ENCODE results near the gene TEDDM1.
"Not testable (repeated sequence)": the region's sequence is repeated elsewhere in the genome, so short reads cannot be mapped to it uniquely, and the experiment has no call there.

Gene TEDDM1, protein sequence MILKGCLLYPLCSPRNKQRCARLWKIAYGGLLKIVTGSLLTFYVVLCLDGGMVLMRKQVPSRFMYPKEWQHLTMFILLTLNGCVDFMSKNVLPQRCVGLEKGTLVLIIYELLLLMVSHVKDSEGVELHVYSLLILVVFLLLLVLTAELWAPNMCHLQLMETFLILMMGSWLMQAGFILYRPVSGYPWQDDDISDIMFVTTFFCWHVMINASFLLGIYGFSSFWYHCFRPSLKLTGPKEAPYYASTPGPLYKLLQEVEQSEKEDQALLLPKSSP

DNA sequence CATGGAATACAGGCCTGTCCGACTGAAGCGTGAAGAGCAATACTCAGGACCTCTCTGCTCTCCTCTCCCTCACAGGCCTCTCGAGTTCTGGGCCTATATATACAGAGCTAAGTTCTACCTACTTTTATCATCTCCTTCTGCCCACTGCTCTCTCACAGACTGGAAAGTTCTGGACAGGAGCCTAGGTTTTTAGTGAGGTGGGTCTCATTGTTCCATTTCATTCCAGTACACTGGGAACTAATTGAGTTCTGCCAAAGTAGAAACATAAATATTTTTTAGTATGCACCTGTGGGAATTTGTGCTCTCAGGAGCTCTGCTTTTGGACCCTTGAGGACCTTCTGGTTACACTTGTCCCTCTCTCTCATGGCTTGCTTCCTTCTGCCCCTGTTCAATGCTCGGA is at the start of gene TEDDM1:
TEDDM1 (minus strand) TSS at position 101 of the 400 bp plus-strand sequence. CDS start 182 bp downstream, outside the sequence.
- no peak for DNase-seq

DNA sequence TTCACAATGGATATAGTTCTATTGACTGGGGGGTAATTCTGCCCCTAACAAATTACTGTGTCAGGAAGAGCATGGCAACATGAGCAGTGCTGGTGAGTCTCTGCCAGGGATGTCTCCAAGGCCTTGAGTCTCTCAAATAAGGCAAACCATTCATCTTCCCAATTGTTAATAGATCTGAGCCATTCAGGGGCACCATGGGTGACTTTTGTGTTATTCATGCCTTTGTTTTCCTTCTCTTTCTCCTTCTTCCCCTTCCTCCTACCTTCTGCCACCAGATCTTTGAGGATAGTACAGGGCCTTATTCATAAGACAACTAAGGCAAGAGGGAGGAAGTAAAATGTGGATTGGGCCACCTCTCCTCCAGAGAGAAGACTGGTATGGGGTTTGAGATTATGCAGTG is 49.6 kb upstream of the TEDDM1 start, which contains the start of gene RGSL1:
RGSL1 (plus strand) TSS at position 60 of the 400 bp plus-strand sequence; CDS start at position 80, 20 bp downstream.
- no peak for DNase-seq

DNA sequence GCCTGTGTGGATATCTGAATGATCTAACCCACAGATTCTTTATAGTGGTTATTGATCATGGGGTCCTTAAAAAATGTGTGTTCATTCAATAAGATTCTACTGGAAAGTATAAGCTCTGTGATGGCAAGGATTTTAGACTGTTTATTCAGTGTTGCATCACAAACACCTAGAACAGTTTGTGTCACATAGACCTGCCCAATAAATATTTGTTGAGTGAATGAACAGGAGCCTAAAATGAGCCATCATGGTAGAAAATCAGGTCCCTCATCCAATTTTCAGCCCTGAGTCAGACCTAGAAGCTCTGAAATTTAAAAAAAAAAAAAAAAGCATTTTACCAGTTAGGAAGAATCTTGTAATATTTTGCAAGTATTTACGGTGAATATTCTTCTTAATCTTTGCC is 47.2 kb upstream of the TEDDM1 start:
- no peak for DNase-seq

DNA sequence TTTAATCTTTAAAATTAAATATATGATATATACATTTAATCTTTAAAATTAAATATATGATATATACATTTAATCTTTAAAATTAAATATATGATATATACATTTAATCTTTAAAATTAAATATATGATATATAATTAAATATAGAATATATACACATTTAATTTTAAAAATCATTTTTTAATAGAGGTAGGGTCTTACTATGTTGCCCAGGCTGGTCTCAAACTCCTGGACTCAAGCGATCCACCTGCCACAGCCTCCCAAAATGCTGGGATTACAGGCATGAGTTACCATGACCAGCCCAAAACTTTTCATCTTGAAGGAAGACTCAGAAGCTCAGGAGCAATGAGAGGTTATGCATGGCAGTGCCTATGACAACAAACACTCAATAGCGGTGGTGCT is 46.7 kb upstream of the TEDDM1 start:
- not testable (repeated sequence) for DNase-seq

DNA sequence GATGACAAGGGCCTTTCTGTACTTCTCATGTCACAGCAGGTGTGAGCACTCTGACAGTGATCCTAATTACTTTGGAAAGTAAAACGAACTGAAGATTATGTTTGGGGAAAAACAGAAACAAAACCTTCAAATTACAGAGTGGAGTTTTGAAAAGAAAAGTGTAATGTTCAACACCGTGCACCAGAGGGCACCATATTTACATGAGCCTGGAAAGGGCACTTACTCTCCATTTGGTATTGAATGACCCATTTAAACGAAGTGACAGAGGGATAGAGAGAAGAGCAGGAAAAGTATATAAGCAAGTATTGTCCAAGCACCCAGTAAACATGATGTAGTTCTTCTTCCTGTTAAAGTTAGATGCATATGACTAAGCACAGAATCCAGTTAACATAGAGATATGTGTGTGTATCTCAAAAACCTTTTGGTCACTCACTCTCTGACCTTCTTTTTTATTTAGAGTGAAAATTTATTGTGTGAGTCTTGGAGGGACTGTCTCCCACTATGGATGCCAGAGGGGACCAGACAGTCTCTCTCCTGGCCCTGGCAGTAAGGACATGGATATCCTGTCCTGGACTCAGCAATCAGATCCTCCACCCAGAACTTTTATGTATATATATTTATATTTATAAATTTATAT is 45.7 kb upstream of the TEDDM1 start:
- DNase-seq: peak in 1 of 51 donors; percentile 7

DNA sequence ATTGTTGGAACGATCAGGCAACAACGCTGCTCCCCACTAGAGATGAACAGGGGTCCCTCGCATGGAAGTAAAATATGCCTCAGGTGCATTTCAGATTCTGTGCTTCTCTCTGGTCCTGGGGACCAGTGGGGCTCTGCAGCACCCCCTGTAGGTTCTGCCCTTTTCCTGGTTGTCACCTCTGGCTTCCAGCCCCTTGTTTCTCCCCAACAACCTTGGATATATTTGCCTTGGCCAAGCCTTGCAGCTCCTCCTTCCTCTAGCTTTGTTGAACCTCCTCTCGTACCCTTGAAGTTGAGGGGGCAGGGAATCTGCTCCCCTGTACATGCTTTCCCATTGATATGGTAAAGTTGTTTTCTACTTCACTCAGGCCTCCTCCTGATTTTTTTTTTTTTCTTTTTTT is 44.0 kb upstream of the TEDDM1 start:
- DNase-seq: no peak

DNA sequence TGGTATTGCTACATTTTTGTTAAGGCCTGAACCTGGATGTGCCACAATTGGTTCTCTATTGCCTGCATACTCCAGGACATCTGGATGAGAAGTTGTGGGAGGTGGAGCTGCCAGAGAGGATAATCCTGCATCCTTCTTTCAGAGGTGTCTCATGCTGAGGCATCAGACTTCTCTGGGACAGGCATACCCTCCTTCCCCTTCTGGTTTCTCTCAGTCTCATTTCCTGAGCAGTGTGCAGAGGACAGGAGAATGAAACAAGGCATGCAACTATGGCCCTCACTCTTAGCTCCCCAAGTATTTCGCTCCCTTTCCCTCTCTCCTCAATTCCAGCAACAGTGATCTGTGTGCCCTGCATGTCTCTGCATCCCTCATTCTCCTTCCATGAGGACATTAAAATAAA is 41.9 kb upstream of the TEDDM1 start:
- DNase-seq: no peak

DNA sequence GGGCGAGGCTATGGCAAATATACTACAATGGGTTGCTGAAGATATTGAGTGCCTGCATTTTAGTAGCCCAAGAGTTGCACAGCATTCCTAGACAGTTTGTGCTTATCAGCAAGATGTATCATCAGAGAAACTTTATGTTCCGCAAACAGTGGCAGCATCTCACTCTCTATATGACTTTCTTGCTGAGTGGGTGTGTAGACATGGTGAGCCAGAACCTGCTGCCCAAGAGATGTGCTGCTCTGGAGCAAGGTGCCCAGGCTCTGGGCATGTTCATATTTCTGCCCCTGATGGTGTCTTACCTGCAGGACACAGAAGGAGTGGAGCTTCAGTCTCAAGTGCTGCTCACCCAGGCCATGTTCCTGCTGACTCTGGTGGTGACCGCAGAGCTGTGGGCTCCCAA is 41.3 kb upstream of the TEDDM1 start:
- no peak for DNase-seq

DNA sequence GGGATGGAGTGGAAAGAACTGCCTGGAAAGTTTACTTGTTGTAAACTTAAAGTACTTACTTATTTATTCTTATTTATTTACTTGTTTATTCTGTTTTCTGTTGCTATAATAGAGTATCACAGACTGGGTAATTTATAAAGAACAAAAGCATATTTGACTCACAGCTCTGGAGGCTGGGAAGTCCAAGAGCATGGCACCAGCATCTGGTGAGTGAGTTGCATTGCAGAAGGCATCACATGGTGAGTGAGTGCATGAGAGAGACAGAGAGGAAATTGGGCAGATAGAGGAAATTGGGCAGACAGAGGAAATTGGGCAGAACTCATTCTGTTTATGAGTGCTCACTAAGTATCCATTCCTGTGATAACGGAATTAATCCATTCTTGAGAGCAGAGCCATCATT is 37.9 kb upstream of the TEDDM1 start:
- DNase-seq: no peak

DNA sequence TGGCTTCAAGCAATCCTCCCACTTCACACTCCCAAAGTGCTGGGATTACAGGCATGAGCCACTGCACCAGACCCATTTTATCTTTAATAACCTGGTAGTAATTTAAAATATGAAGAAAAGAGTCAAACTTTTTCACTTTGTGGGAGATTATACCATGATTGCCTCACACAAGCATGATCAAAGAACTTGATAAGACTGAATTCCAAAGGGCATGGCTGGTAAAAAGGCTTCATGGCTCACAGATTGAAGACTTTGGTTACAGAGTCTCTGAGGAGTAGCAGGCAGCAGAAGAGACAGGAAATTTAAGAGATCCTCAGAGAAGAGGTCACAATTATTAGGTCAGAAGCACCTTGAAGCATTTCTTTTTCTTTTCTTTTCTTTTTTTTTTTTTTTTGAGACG is 33.1 kb upstream of the TEDDM1 start:
- no peak for DNase-seq

DNA sequence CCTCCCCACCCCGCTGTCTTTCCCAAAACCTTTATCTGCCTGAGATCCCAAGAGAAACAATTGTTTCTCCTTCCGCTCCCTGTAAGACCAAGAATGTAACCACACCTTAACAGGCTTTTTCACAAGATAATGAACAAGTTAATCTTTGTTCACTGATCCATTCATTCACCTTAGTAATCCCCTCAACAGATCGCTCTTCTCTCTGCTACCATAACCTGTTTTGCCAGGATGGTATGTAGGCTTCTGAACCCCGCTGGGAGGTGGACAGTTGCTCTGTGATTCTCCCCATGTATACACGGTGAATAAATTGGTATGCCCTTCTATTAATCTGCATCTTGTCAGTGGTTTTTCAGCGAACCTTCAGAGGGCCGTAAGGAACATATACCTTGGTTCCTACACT is 30.8 kb upstream of the TEDDM1 start:
- no peak for DNase-seq

DNA sequence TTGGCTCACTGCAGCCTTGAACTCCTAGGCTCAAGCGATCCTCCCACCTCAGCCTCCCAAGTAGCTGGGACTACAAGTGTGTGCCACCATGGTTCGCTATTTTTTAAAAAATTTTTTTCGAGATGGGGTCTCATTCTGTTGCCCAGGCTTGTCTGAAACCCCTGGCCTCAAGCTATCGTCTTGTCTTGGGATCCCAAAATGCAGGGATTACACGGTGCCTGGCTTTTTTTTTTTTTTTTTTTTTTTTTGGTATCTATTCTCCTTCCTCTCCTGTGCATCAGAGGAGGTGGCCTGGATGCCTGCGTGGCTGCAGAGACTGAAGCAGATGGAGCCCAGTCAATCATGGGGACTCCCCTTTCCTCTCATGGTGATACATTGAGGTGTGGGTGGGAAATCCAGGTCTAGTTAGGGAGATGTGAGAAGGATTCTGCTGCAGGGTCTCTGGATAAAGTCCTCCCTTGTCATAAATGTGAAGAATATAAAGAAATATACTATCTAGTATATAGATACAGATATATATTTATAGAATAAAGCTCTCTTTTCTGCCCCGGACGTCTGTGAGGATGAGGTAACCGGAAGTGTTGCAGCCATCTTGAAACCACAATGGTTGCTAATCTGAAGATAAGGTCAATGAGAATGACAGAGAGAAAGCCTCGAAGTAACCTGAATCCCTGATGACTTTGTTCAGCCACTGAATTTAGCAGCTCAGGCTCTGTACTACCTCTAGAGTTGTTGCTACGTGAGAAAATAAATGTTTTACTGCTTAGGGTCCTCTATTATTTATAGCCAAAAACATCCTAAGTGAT is 30.0 kb upstream of the TEDDM1 start:
- no peak for DNase-seq

DNA sequence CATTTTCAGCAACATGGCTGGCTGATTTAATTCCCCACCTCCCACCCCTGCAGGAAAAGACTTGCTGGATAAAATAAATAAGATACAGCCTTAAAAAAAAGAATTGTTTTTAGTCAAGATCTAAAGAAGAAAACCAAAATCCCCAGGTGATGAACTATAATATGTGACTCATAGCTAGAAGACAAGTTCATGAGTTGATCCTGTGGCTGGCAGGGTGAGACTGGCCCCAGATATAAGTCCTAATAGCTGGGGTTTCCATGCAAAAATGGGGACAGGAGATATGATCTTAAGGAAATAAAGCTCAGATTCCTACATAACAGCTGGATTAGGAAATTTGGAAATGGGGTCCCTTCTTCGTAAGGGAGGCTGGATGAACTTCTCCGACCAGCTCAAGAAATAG is 27.6 kb upstream of the TEDDM1 start:
- DNase-seq: no peak

DNA sequence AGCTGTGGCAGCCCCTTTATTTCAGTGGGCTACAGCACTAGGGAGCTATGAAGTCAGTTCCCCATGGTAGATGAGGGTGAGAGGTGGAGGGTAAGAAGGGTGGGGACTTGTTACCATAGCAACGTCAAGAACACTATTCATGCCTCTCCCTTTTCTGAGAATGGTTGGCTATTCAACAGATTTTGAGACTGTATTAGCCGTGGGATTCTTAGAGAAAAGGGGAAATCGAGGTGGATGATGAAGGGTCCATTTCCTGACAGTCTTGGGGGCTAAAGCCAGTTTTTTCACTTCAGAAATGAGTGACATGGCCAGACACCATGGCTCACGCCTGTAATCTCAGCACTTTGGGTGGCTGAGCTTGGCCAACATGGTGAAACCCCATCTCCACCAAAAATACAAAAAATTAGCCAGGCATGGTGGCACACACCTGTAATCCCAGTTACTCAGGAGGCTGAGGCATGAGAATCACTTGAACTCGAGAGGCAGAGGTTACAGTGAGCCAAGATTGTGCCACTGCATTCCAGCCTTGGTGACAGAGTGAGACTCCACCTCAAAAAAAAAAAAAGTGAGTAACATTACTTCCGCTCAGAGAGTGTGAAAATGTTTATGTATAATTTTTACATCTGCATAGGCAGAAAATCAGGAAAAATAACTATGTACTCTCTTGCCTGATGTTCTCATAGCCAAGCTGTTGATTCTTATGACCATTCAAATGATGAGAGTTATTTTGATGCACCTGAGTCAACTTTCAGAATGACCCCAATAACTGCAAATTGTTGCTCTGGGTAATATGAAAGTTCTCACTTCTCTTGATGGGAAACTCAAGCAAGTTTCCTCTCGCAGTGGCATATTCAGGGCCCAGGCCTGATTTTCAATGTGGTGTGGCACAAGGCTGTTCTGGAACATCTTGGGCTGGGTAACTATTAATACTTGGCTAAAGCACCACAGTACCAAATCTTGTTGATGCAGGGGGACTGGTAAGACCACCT is 26.3 kb upstream of the TEDDM1 start:
- DNase-seq: no peak

DNA sequence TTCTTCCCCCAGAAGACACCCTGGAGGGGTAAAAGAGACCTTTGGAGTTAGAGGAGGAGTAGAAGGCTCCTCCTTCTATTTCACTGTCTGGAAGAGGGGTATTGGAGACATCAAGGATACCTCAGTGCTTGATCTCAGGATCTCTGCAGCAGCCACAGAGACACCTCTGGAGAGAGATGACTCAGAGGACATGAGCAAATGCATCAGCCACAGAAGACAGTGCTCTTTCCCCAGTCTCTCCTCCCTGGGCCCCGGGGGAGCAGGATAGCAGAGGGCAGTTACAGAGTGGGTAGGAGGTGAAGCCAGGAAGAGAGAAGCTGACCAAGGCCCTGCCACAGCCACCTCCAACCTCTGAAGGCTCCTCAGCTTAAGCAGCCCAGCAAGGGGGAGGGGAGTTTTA is 15.3 kb upstream of the TEDDM1 start:
- no peak for DNase-seq

DNA sequence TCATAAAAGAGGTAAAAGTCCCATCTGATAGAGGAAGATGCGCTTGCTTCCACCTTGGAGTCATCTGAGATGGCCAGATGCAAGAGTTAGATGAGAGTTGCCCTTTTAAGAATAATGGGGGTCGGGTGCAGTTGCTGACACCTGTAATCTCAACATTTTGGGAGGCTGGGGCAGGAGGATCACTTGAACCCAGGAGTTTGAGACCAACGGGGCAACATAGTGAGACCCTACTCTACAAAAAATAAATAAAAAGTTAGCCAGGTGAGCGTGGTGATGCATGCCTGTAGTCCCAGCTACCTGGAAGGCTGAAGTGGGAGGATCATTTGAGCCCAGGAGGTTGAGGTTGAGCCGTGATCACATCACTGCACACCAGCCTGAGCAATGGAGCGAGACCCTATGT is 13.5 kb upstream of the TEDDM1 start:
- no peak for DNase-seq

DNA sequence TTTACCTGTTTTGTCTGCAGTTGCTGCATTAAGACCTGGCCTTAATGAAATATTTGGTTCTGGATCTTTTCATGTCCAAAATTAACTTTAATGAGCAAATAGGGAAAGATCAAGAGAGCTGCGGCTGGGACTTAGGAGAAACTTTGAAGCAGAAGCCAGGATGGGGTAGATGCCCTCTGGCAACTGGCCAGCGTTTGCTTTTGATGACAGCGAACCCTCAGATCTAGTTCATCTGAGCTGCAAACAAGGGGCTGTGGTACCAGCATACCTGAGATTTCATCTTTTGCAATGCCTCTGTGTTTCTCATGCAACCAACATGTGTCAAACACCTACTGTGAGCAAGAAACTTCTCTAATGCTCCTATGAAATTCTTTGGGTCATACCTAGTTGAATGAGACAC is 13.0 kb upstream of the TEDDM1 start:
- DNase-seq: no peak

DNA sequence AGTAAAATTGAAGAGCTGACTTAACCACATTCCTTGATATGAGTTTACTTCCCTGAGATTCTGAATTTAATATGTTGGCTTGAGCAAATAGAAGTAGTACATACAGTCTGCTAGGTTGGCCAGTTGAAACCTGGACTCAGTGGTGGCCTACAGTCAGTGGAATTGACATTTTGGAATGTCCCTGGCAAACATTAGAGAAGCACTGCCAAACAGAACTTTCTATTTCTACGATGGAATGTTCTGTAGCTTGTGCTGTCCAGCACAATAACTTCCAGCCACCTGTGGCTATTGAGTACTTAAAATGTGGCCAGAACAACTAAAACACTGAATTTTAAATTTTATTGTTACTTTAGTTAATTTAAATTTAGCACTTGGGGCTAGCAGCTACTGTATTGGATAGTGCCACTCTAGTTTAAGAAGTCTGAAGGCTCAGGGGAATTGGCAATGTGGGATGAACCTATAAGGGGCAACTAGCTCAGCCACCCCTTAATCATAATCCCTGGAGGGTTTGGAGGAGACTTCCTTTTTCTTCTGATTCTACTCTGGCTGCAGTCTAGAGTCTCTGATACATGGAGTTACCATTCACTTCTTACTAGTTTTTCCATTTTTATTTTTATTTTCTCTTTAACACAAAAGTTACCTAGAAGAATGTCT is 10.3 kb upstream of the TEDDM1 start:
- no peak for DNase-seq

DNA sequence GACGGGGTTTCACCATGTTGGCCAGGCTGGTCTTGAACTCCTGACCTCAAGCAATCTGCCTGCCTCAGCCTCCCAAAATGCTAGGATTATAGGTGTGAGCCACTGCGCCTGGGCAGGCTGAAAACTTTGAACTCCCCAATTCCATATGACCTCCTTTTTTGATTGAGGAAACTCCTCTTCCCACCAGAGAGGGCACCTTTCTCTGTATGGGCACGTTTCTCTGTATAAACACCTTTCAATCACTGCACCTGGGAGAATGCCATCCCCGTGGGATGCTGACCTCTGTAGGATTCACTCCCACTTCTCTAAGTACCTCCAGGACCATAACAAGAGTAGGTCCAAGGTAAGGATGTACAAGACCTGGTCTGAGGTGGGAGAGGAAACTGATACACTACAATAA is 9.7 kb upstream of the TEDDM1 start:
- no peak for DNase-seq

DNA sequence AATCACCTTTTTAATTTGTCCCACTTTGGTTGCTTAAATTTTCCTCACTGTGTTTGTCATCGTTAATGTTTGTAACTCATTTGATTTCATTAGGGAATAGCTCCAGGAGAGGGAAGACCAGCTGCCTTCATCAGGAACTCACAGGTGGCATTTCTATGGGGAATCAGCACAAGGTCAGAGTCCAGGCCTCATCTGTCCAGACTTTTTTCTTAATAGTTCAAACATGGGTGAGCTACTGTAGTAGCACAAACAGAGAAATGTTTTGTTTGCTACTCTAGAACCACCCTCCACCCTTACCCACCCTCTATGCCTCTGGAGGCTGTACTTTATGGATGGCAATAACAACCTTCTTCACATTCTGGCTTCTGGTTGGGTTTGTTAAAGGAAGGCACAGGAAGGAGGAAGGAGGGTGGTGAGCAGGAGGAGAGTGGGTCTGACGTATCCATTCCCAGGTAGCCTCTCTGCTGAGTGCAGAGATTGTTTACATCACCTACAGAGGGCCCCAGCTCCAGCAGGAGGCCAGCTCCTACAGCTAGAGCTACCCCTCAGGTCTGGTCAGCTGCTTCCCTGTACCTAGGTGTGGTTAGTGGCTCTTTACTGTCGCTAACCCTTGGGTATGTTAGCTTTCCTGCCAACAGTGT is 8.1 kb upstream of the TEDDM1 start:
- no peak for DNase-seq

All from hypothalamus (tissue), 51 donors.